PC-9 (cell line): ENCODE data around the gene SOS1. TPM values are rescaled to one million over a fixed set of nuclear protein-coding genes. Genes with fewer than 3 reads are reported as not detected.

Experiments
- BruUV-seq: library from RNA; stranded (reverse); fragments of 400-500 nt; replicated peaks from 2 replicates; lab custom pipeline; 2021; lab: Mats Ljungman, UMichigan
- CTCF ChIA-PET: fragments of 300-600 bp; sonication (Branson Sonifier 250); formaldehyde crosslinking; loops from one replicate; lab custom pipeline; 2022; ENCODE audit warnings: antibody characterized with exemption; lab: Charles Lee
- POLR2A ChIA-PET: fragments of 300-600 bp; sonication (Branson Sonifier 250); formaldehyde crosslinking; loops from one replicate; lab custom pipeline; 2022; ENCODE audit warnings: antibody characterized with exemption; ENCODE audit not compliant: unreplicated experiment; lab: Charles Lee
- DNase-seq, 2 experiments: peaks; one replicate each; pipeline versions ENCODE4 v3.0.0 to v3.0.0-alpha.2; 2015 to 2022; ENCODE audit warnings: mixed read lengths in 1 of 2
- H2AFZ ChIP-seq: fragments of 200-600 bp; sonication (generic); 2 replicates; pipeline ENCODE4 v1.8.1; 2017; ENCODE audit warnings: antibody characterized with exemption
- H3F3A ChIP-seq: fragments of 200-600 bp; sonication (generic); 2 replicates; pipeline ENCODE4 v1.8.1; 2017; ENCODE audit warnings: antibody characterized with exemption, mild to moderate bottlenecking, low read depth; ENCODE audit not compliant: insufficient read depth
- H3K27ac ChIP-seq: fragments of 200-600 bp; sonication (generic); 2 replicates; pipeline ENCODE4 v1.6.1; 2016; ENCODE audit warnings: mixed run types
- H3K27me3 ChIP-seq: fragments of 200-600 bp; sonication (generic); 2 replicates; pipeline ENCODE4 v1.6.1; 2016; ENCODE audit warnings: low read depth, mixed run types; ENCODE audit not compliant: insufficient read depth
- H3K36me3 ChIP-seq: fragments of 200-600 bp; sonication (generic); 2 replicates; pipeline ENCODE4 v1.6.1; 2016; ENCODE audit warnings: low read depth, mixed run types
- H3K4me1 ChIP-seq: fragments of 200-600 bp; sonication (generic); replicated peaks from 2 replicates; pipeline ENCODE4 v1.6.1; 2016; ENCODE audit warnings: mixed run types; ENCODE audit not compliant: insufficient read depth
- H3K4me2 ChIP-seq: fragments of 200-600 bp; sonication (generic); 2 replicates; pipeline ENCODE4 v1.6.1; 2017; ENCODE audit warnings: mixed run types
- H3K4me3 ChIP-seq: fragments of 200-600 bp; sonication (generic); 2 replicates; pipeline ENCODE4 v1.6.1; 2016; ENCODE audit warnings: mixed run types
- H3K79me2 ChIP-seq: fragments of 200-600 bp; sonication (generic); 2 replicates; pipeline ENCODE4 v1.6.1; 2017; ENCODE audit warnings: low read depth, mixed run types
- H3K9me2 ChIP-seq: fragments of 200-600 bp; sonication (generic); 2 replicates; pipeline ENCODE4 v1.8.1; 2017; ENCODE audit warnings: mild to moderate bottlenecking; ENCODE audit not compliant: insufficient read depth
- H3K9me3 ChIP-seq: fragments of 200-600 bp; sonication (generic); 2 replicates; pipeline ENCODE4 v1.8.1; 2016; ENCODE audit warnings: low read depth; ENCODE audit not compliant: insufficient read depth
- H4K20me1 ChIP-seq: fragments of 200-600 bp; sonication (generic); 2 replicates; pipeline ENCODE4 v1.8.1; 2017; ENCODE audit not compliant: insufficient read depth
- EZH2 ChIP-seq: fragments of 200-600 bp; sonication (generic); IDR thresholded peaks from 2 replicates; pipeline ENCODE4 v1.8.0; 2017; ENCODE audit warnings: antibody characterized with exemption, low read depth
- intact Hi-C: fragments of 100-400 bp; cut with micrococcal nuclease; formaldehyde crosslinking; loops from one replicate; pipeline ENCODE4 v1.10.0; 2022; ENCODE audit not compliant: unreplicated experiment
- total RNA-seq: library from RNA; stranded (reverse); gene quantifications from 2 replicates; pipeline ENCODE4 v1.2.3, GENCODE V29; 2021
- TF ChIP-seq, protein P1 (sequence below): fragments of 200-600 bp; sonication (generic); conservative IDR thresholded peaks from 2 replicates; pipeline ENCODE4 v1.6.1; 2017; ENCODE audit warnings: mixed run types, antibody characterized with exemption, mild to moderate bottlenecking, moderate library complexity

Gene SOS1
- total RNA-seq, 1 experiment from 2014 or later = 34.7 TPM

DNA sequence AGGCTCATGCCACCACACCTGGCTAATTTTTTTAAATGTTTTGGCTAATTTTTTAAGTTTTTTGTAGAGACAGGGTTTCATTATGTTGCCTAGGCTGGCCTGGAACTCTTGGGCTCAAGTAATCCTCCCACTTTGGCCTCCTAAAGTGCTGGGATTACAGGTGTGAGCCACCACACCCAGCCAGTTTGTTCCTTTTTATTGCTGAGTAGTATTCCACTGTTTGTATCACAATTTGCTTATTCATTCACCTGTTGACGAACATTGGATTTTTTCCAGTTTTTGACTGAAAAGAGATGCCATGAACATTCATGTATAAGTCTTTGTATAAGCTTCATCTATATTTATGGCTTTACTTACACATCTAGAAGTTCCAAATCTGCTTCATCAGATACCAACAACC lies 5.3 kb downstream of the SOS1 start:
- Histone ChIP-seq H3K4me2 (no peak overlapping the region), H3F3A (peaks cover 5% of the 10 kb centered on the region; the same call in 1 of the 2 replicates), H4K20me1 (peaks cover 27% of the 10 kb centered on the region; the same call in 1 of the 2 replicates), H3K9me3 (no peaks in the 10 kb centered on the region), H3K9me2 (no peaks in the 10 kb centered on the region), H3K36me3 (no peaks in the 10 kb centered on the region), H2AFZ (no peak overlapping the region), H3K27me3 (no peaks in the 10 kb centered on the region), H3K4me1 (peaks cover 16% of the 10 kb centered on the region), H3K4me3 (no peak overlapping the region), H3K79me2 (peaks cover 94% of the 10 kb centered on the region), H3K27ac (no peak overlapping the region)
- intact Hi-C loops = no loop called here
- no peak for DNase-seq
- no TSS peak for BruUV-seq
- TF ChIP-seq EZH2 = no peak
- TF ChIP-seq, protein P1, sequence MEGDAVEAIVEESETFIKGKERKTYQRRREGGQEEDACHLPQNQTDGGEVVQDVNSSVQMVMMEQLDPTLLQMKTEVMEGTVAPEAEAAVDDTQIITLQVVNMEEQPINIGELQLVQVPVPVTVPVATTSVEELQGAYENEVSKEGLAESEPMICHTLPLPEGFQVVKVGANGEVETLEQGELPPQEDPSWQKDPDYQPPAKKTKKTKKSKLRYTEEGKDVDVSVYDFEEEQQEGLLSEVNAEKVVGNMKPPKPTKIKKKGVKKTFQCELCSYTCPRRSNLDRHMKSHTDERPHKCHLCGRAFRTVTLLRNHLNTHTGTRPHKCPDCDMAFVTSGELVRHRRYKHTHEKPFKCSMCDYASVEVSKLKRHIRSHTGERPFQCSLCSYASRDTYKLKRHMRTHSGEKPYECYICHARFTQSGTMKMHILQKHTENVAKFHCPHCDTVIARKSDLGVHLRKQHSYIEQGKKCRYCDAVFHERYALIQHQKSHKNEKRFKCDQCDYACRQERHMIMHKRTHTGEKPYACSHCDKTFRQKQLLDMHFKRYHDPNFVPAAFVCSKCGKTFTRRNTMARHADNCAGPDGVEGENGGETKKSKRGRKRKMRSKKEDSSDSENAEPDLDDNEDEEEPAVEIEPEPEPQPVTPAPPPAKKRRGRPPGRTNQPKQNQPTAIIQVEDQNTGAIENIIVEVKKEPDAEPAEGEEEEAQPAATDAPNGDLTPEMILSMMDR = no peak
- CTCF ChIA-PET = interaction anchor here (0.6 to 0.7 kb wide), 2 partner anchors 11 to 225 kb away, joined by 3 to 5 read pairs; no protein-coding TSS in a partner anchor
- POLR2A ChIA-PET = no interaction called here

DNA sequence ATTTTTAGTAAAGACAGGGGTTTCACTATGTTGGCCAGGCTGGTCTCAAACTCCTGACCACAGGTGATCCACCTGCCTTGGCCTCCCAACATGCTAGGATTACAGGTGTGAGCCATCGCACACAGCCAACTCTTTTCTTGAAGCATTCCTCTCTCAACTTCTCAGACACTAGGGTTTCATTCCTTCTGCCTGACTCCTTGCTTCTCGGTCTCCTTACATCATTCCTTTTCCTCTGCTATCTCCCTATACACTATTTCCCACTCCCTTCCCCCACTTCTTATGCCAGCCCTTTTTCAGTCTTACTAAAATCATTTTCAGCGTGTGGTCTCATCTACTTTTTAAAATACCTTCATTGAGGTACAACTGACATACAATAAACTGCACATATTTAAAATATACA lies 6.1 kb downstream of the SOS1 start:
- Histone ChIP-seq H3K36me3 (no peaks in the 10 kb centered on the region), H3K4me1 (peaks cover 16% of the 10 kb centered on the region), H3K9me3 (no peaks in the 10 kb centered on the region), H3K79me2 (peaks cover 98% of the 10 kb centered on the region), H3K27me3 (no peaks in the 10 kb centered on the region), H4K20me1 (peaks cover 27% of the 10 kb centered on the region; the same call in 1 of the 2 replicates), H3F3A (peaks cover under 1% of the 10 kb centered on the region; the same call in 1 of the 2 replicates), H3K4me3 (no peak overlapping the region), H3K27ac (no peak overlapping the region), H3K9me2 (no peaks in the 10 kb centered on the region), H2AFZ (no peak overlapping the region), H3K4me2 (no peak overlapping the region)
- CTCF ChIA-PET = interaction anchor here (0.6 kb wide), 1 partner anchor 10 kb away, joined by 5 read pairs; no protein-coding TSS in a partner anchor
- TF ChIP-seq, protein P1 = no peak
- TF ChIP-seq EZH2 = no peak
- no peak for DNase-seq
- BruUV-seq = no TSS peak
- intact Hi-C loops = no loop called here
- POLR2A ChIA-PET = no interaction called here

DNA sequence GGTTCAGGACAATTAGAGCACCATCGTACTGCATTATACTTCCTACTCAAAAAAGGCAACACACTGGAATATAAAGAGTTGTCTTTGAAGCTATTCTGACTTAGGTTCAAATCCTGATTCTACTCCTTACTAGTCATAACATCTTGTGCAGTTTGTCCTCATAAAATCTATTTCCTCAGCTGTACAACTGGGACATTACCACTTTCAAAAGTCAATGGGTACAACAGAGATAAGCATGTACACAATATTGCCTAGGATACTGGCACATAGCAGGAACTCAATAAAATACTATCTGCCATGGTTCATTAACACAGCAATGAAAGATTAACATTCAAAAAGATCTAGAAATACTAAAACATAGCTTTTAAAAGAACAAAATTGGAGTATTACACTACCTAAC lies 11.3 kb downstream of the SOS1 start:
- H3F3A ChIP-seq = 0 out of 2 replicates have a peak, but pooled peaks cover 3% of the 10 kb centered on the region
- H4K20me1 ChIP-seq = peaks cover 22% of the 10 kb centered on the region
- H3K36me3 ChIP-seq = no peaks in the 10 kb centered on the region
- no peak overlapping the region for H3K4me3 ChIP-seq
- H3K79me2 ChIP-seq = peaks cover 96% of the 10 kb centered on the region
- no peaks in the 10 kb centered on the region for H3K9me2 ChIP-seq
- intact Hi-C loops = no loop called here
- H3K27me3 ChIP-seq = no peaks in the 10 kb centered on the region
- no peaks in the 10 kb centered on the region for H3K4me1 ChIP-seq
- TF ChIP-seq EZH2 = no peak
- TF ChIP-seq, protein P1 = no peak
- CTCF ChIA-PET = no interaction called here
- no peak overlapping the region for H3K4me2 ChIP-seq
- H3K27ac ChIP-seq = no peak overlapping the region
- POLR2A ChIA-PET = no interaction called here
- DNase-seq = no peak
- no peak overlapping the region for H2AFZ ChIP-seq
- BruUV-seq = no TSS peak
- no peaks in the 10 kb centered on the region for H3K9me3 ChIP-seq
